GM12878 (cell line): ENCODE data around the gene CACNA1B.

Experiments used
- CREB1 ChIP-seq: IDR thresholded peaks from 2 replicates; pipeline ENCODE4 v1.6.1; 2012; ENCODE audit warnings: low read depth, mild to moderate bottlenecking, inconsistent platforms
- CTCF ChIP-seq, 3 experiments: IDR thresholded peaks in 2 of 3; conservative IDR thresholded peaks in 1 of 3; 2 replicates each; pipeline ENCODE4 v1.5.1; 2011; ENCODE audit warnings: low read depth in 3 of 3, low read length in 3 of 3, mild to moderate bottlenecking in 3 of 3, control low read depth in 2 of 3, moderate library complexity in 2 of 3, inconsistent platforms in 1 of 3, mixed read lengths in 1 of 3; ENCODE audit not compliant: control insufficient read depth in 2 of 3, insufficient read depth in 1 of 3; ENCODE audit errors: extremely low read depth in 1 of 3
- E2F8 ChIP-seq: fragments of 450-650 bp; IDR thresholded peaks from 2 replicates; pipeline ENCODE4 v1.6.1; 2018; ENCODE audit warnings: mild to moderate bottlenecking, low read depth, moderate library complexity; ENCODE audit not compliant: partially characterized antibody
- EGR1 ChIP-seq, 2 experiments: IDR thresholded peaks; 1 replicate in 1 of 2; 2 replicates in 1 of 2; pipeline ENCODE4 v1.6.1; 2011 to 2012; ENCODE audit warnings: low read depth in 2 of 2, low read length in 2 of 2, borderline replicate concordance in 1 of 2, mild to moderate bottlenecking in 1 of 2, moderate library complexity in 1 of 2
- EP300 ChIP-seq, 2 experiments: fragments of 150-350 bp in 1 of 2; IDR thresholded peaks; 2 replicates each; pipeline ENCODE4 v1.6.1; 2011 to 2012; ENCODE audit warnings: low read depth in 2 of 2, low read length in 2 of 2, borderline replicate concordance in 1 of 2, improper control_type of control experiment in 1 of 2, inconsistent platforms in 1 of 2; ENCODE audit not compliant: control insufficient read depth in 1 of 2
- EZH2 ChIP-seq: IDR thresholded peaks from 2 replicates; pipeline ENCODE4 v1.6.1; 2012; ENCODE audit warnings: low read depth, mild to moderate bottlenecking, control low read depth, inconsistent platforms, low read length, borderline replicate concordance; ENCODE audit not compliant: control insufficient read depth
- IKZF2 ChIP-seq, 2 experiments: fragments of 450-650 bp; IDR thresholded peaks; 2 replicates each; pipeline ENCODE4 v1.6.1; 2017; ENCODE audit warnings: mild to moderate bottlenecking in 2 of 2, moderate library complexity in 2 of 2
- KAT2A ChIP-seq: conservative IDR thresholded peaks from 2 replicates; pipeline ENCODE4 v1.6.1; 2011; ENCODE audit warnings: low read depth, low read length; ENCODE audit not compliant: control insufficient read depth
- MYC ChIP-seq: IDR thresholded peaks from 2 replicates; pipeline ENCODE4 v1.6.1; 2011; ENCODE audit warnings: mild to moderate bottlenecking, low read length, moderate library complexity, inconsistent platforms; ENCODE audit not compliant: insufficient read depth, insufficient replicate concordance, insufficient read length, severe bottlenecking
- POLR2A ChIP-seq: IDR thresholded peaks from 2 replicates; pipeline ENCODE4 v1.6.1; 2011; ENCODE audit warnings: low read depth, mild to moderate bottlenecking, low read length
- POLR2AphosphoS5 ChIP-seq: IDR thresholded peaks from 2 replicates; pipeline ENCODE4 v1.6.1; 2011; ENCODE audit warnings: mild to moderate bottlenecking, low read length, inconsistent platforms
- RUNX3 ChIP-seq: IDR thresholded peaks from 2 replicates; pipeline ENCODE4 v1.6.1; 2012; ENCODE audit warnings: low read length, inconsistent platforms
- TBL1XR1 ChIP-seq: IDR thresholded peaks from 2 replicates; pipeline ENCODE4 v1.6.1; 2012; ENCODE audit warnings: low read depth, low read length, improper control_type of control experiment
- ZBED1 ChIP-seq: IDR thresholded peaks from 2 replicates; pipeline ENCODE4 v1.6.1; 2016; ENCODE audit warnings: borderline replicate concordance

GRCh38 chr9:137945581-137945980 lies 68.0 kb downstream of the CACNA1B start:
- TF ChIP-seq RUNX3, result no peak
- TF ChIP-seq CTCF (IDR thresholded peaks at IDR 0.05 in 2 of 3, conservative IDR thresholded peaks at IDR 0.05 in 1 of 3; ENCODE audit: control insufficient read depth in 2 of 3, extremely low read depth in 1 of 3, insufficient read depth in 1 of 3, low read depth in 3 of 3, low read length in 3 of 3), result no peak
- TF ChIP-seq EGR1 (IDR thresholded peaks at IDR 0.05; ENCODE audit: borderline replicate concordance in 1 of 2, low read depth in 2 of 2, low read length in 2 of 2), result no peak
- TF ChIP-seq EP300 (IDR thresholded peaks at IDR 0.05; ENCODE audit: borderline replicate concordance in 1 of 2, control insufficient read depth in 1 of 2, low read depth in 2 of 2, low read length in 2 of 2), result no peak
- TF ChIP-seq E2F8, result no peak
- no peak for TF ChIP-seq CREB1
- TF ChIP-seq TBL1XR1, result no peak
- TF ChIP-seq POLR2AphosphoS5, result no peak
- TF ChIP-seq KAT2A, result no peak
- no peak for TF ChIP-seq POLR2A
- TF ChIP-seq ZBED1, result no peak
- TF ChIP-seq EZH2, result no peak
- TF ChIP-seq IKZF2 (IDR thresholded peaks at IDR 0.05), result no peak
- no peak for TF ChIP-seq MYC
